Cerebellar nuclear complex (tissue), 1 donor: ENCODE data around the gene LRPAP1.
"Not testable (repeated sequence)": the region's sequence is repeated elsewhere in the genome, so short reads cannot be mapped to it uniquely, and the experiment has no call there.

ENCODE experiments used
- DNase-seq, 2 experiments: peaks; one replicate each; lab custom pipeline; 2025; lab: John Stamatoyannopoulos, UW

Gene LRPAP1

GRCh38 chr4:3560465-3560864 lies 28.2 kb upstream of the LRPAP1 start:
- not testable (repeated sequence) for DNase-seq

DNA sequence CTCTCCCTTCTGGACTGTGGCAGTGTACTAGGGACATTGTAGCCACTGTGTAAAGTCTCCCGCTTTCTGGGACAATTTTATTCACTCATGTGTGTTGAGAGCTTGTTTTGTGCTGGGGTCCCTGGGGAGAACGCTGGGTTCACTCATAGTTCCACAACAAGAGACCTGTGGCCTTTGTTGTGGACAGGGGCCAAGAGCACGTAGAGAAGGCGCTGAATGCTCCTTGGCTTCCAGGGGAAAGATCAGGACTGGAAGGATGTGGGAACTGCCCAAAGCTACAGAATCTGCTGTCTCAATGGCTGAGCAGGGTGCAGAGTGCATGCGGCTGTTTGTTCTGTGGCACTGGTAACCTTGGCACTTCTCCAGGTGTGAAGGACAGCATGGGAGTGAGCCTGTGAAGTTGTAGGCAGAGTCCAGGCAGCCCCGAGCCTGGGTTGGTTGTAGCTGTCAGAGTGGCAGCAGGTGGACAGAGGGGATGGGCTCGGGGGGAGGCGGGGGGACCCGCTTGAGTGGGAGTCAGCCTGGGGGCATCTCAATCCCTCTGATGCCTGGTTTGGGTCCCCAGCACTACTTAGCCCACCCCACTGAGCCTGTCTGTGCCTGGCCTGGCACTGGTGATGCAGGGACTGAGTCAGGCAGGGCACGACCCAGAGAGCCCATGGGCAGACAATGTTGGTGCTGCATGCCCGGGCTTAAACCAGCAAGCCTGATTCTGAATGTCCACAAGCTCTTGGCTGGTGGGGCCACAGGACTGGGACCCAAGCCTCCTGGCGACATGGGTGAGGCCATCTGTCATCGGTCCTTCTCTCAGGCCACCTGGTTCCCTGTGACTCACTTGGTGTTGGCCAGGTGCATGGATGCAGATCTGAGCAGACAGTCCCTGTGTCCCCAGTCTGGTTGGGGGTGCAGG lies 27.4 kb upstream of the LRPAP1 start:
- not testable (repeated sequence) for DNase-seq

GRCh38 chr4:3558514-3558836 lies 26.3 kb upstream of the LRPAP1 start:
- DNase-seq, result not testable (repeated sequence)

- not testable (repeated sequence) for DNase-seq
Observed at GRCh38 chr4:3557676-3558513, 25.7 kb upstream of the LRPAP1 start.

DNA sequence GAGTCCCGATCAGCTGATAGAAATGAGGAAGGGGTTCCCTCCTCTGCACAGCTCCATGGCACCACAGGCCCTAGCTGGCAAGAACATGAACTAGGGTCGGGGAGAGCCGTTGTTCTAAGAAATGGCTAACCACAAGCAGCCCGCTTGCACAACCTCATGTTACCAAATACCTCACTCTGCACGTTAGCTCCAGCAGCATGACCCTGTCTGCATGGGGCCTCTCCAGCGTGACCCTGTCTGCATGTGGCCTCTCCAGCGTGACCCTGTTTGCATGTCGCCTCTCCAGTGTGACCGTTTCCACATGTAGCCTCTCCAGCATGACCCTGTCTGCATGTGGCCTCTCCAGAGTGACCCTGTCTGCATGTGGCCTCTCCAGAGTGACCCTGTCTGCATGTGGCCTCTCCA lies 24.9 kb upstream of the LRPAP1 start:
- DNase-seq, result not testable (repeated sequence)

DNA sequence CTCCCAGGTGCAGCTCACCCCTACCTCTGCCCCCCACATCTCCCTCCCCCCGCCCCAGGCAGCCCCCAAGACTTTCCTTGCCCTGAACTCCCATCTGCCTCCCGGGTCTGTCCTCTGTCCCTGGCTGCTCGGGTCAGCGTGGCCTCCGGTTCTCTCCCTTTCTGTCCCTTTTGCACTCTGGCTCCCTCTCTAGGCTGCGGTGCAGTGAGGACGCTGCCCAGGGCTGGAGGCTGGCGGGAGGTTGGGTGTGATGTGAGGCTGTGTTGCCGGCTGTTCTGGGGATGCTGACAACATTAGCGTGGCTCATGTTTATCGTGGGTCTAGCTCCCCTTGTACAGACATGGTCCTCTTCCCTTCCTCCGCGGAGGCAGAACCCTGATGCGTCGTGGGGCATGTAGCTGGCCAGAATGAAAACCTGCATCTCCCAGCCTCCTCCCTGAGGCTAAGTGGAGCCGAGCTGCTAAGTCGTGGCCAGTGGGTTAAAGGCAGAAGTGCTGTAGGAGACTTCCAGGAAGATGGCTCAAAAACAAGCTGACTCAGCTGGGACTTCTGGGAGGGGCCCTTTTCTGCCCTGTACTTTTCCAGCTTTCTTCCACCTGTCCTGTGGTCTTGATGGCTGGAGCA lies 24.1 kb upstream of the LRPAP1 start:
- DNase-seq, result not testable (repeated sequence)

GRCh38 chr4:3555459-3556070 lies 23.3 kb upstream of the LRPAP1 start:
- not testable (repeated sequence) for DNase-seq

- not testable (repeated sequence) for DNase-seq
Observed at GRCh38 chr4:3551366-3551765, 19.1 kb upstream of the LRPAP1 start.

- DNase-seq, result not testable (repeated sequence)
Observed at GRCh38 chr4:3550792-3551325, 18.6 kb upstream of the LRPAP1 start.

DNA sequence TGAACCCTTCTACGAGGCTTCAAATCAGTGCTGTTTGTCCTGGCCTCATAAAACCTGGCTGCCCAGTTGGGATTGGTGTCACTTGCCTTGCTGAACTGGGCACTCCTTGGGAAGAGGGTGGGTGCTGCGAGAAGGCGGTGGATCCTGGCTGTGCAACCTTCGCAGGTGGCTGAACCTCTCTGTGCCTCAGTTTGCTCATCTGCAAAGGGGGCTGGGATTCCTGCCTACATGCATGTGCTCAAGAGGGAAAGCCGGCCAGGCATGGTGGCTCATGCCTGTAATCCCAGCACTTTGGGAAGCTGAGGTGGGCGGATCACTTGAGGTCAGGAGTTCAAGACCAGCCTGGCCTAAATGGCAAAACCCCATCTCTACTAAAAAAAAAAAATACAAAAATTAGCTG lies 17.8 kb upstream of the LRPAP1 start:
- DNase-seq, result not testable (repeated sequence)

- not testable (repeated sequence) for DNase-seq
Observed at GRCh38 chr4:3549694-3550001, 17.4 kb upstream of the LRPAP1 start.

DNA sequence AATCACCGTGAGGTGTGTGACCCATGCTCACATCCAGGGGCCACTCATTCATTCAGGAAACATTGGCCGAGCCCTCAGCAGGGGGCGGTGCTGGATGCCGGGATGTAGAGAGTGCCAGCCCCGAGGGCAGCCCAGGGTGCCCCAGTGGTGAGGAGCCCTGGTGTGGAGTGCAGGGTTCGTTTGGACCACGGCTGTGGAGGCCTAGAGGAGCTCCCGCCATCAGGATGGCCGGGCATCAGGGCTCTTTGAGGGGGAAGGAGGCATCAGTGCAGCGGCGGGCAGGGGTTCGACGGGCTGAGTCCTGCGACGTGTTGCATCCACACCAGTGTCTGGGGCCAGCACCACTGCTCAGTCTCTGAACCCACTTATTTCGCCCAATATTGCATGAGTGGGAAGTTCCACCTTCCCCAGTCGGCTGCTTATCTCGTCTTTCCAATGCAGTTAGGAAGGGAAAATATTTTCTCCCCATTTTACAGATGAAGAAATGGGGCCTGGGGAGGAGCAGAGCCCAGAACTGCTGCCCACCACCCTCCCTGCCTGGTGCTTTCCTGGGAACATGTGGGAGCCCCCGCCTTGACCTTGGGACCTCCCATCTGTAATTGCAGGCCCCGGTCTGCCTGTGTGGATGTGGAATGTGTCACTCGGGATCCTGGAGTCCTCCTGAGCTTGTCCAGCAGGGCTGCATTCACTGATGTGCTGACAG lies 16.9 kb upstream of the LRPAP1 start:
- DNase-seq, result not testable (repeated sequence)

DNA sequence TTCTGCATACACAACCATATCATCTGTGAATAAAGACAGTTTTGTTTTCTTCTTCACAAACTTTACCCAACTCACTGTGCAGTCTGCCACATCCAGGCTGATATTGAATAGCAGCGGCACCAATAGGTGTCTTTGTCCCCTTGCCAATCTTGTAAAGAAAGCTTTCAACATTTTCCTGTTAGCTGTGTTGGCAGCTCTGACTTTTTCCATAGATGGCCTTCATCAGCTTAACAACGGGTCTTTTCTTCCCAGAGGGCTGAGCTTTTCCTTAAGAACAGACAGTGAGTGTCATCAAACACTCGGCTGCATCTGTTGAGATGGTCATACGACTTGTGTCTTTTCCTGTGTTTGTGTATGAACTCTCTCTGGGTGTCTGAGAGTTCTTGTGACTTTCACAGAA lies 14.5 kb upstream of the LRPAP1 start:
- DNase-seq, result not testable (repeated sequence)

GRCh38 chr4:3545351-3545750 lies 13.1 kb upstream of the LRPAP1 start:
- not testable (repeated sequence) for DNase-seq

DNA sequence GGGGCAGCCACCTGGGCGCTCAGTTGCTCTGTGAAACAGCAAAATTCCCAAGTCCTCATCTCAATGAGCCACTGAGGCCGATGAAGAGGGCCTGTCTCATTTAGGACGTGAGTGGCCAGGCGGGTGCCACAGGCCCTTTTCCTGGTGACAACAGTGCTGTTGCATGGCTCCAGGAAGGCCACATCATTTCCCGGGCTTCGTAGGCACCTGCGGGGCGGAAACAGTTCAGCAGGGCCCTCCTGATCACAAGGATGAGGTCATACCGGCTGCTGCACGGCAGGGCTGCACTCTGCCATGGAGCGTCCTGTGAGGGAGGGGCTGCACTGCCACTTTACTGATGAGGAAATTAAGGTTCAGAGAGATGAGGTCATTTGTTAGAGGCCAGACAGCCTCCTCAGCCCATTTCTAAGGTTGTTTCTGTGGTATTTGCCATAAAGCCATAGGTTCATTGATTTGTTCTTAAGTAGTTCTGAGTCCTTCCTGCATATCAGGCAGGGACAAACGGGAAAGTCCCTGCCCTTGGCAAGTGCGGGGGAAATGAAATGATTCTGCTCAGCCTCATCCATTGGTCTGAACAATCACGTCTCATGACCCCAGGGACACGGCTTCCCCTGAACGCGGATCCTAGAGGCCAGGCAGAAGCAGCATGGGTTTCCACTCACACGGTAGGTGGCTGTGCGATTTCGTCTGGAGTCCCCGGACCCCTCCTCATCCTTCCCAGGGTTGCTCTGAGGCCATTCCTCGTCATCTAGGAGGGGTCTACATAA lies 12.2 kb upstream of the LRPAP1 start:
- DNase-seq, result not testable (repeated sequence)

GRCh38 chr4:3543415-3543814 lies 11.2 kb upstream of the LRPAP1 start:
- not testable (repeated sequence) for DNase-seq

GRCh38 chr4:3538906-3539305 lies 6.7 kb upstream of the LRPAP1 start:
- not testable (repeated sequence) for DNase-seq

DNA sequence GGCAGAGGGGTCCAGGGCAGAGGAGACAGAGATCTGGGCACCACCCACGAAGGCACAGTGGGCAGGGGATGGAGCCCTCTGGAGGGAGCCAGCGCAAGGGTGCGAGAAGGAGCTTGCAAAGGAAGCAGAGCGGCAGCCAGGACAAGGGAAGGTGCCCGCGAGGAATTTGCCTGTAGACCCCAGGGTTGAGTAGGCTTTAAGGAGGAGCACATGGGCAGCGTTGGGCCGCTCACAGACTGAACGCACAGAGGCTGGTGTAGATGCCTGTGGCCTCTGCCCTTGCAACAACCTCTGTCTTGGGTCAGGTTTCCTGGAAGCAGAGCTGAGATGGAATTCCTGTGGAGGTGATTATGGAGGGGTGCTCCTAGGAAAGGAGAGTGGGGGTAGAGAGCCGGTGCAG lies 3.6 kb upstream of the LRPAP1 start:
- not testable (repeated sequence) for DNase-seq

DNA sequence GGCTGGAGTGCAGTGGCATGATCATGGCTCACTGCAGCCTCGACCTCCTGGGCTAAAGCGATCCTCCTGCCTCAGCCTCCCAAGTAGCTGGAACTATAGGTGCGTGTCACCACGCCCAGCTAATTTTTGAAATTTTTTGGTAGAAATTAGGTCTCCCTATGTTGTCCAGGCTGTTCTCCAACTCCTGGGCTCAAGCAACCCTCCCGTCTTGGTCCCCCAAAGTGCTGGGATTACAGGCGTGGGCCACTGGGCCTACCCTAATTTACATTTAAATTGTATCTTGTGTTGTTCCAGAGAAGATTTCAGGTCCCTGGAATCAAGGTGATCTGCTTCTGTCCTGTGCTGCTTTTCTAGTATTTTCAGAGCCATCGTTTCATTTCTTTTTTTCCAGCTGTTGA lies 1.2 kb upstream of the LRPAP1 start:
- no peak for DNase-seq

DNA sequence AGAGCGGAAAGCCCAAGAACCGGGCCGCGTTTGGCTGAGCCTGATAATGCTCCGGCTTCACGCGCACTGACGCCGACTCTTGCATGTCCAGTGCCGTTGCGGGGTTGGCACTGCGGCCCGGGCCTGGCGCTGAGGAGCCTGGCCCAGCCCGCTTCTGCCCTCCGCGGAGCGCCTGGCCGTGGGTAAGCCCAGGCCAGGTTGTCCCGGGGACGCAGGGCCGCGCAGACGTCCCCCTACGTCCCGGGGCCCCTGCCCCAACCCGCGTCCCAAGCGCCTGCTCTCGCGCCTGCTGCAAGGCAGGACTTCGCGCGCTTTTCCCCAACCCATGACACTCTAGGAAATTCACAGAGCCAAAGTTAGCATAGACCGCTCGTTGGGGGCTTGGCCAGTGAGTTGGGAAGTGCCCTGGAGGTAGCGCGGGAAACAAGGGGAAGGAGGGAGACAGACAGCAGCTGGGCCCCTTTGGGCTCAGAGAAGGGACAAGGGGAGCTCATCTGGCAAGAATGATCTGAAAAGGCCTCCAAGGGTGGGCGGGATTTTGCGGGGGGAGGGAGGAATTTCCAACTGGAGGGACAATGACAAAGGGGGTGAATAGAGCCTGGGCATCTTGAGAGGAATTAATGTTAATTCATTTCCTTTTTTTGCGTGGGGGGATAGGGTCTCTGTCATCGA lies 665 bp upstream of the LRPAP1 start:
- DNase-seq, result no peak
